HG02885 (cell line): ENCODE results near the gene ST3GAL4.
A peak's percentile ranks its signal among the peaks of the same experiment; 100 is the strongest.
"Not testable (repeated sequence)": the region's sequence is repeated elsewhere in the genome, so short reads cannot be mapped to it uniquely, and the experiment has no call there.

Experiments
- ATAC-seq: cut with Tn5 transposase; IDR thresholded peaks from one replicate; pipeline ENCODE4 v1.9.1; 2021; ENCODE audit warnings: mild to moderate bottlenecking; ENCODE audit not compliant: unreplicated experiment, poor library complexity

Gene ST3GAL4

DNA sequence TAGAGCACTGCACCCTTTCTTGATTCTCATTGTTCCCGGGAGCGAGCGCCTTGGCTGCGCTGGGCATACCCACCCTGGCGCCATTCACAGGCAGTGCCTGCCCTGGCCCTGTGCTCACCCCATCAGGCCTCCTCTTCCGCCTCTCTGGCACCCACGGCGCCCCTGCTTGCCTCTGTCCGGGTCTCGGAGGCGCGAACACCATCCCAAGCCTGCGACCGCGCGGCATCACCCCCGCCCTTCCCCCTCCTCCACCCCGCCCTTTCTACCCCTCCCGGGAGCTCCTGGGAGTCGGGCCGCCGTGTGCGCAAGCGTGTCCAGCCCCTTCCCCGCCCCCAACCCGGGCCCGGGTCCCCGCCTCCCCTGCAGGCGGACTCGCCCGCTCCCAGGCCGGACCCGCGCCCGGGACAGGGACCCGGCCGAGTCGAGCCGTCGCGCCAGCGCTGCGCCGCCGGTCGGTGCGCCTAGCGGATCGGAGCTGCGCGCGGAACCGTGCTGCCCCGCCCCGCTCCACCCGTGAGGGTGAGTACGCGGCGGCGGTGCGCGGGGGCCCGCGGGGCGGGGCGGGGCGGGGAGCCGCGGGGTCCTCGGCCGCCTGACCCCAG is at the start of gene ST3GAL4:
Gene ST3GAL4, plus strand, starts transcription at position 363 of the 602 bp plus-strand sequence. CDS start 50,470 bp downstream, outside the sequence.
- ATAC-seq = peak; percentile 59

GRCh38 chr11:126305699-126306098 is 49.8 kb upstream of the ST3GAL4 start:
- peak; percentile 46 for ATAC-seq

- no peak for ATAC-seq
Measured at GRCh38 chr11:126307706-126308105, 47.8 kb upstream of the ST3GAL4 start.

GRCh38 chr11:126308271-126308671 is 47.2 kb upstream of the ST3GAL4 start:
- ATAC-seq = no peak

DNA sequence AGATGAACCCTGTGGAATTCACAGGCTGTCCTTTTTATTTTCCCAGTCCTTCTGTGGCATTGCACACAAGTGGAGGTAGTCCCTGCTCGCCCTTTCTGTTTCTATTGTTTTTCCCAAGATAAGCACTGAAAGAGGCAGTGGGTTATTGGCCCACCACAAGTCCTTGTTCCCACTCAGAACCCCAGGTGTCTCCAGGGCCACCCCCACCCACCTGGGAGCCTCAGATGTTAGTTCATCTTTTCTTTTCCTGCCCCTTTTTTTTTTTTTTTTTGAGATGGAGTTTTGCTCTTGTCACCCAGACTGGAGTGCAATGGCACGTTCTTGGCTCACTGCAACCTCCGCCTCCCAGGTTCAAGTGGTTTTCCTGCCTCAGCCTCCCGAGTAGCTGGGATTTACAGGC is 46.7 kb upstream of the ST3GAL4 start:
- not testable (repeated sequence) for ATAC-seq

DNA sequence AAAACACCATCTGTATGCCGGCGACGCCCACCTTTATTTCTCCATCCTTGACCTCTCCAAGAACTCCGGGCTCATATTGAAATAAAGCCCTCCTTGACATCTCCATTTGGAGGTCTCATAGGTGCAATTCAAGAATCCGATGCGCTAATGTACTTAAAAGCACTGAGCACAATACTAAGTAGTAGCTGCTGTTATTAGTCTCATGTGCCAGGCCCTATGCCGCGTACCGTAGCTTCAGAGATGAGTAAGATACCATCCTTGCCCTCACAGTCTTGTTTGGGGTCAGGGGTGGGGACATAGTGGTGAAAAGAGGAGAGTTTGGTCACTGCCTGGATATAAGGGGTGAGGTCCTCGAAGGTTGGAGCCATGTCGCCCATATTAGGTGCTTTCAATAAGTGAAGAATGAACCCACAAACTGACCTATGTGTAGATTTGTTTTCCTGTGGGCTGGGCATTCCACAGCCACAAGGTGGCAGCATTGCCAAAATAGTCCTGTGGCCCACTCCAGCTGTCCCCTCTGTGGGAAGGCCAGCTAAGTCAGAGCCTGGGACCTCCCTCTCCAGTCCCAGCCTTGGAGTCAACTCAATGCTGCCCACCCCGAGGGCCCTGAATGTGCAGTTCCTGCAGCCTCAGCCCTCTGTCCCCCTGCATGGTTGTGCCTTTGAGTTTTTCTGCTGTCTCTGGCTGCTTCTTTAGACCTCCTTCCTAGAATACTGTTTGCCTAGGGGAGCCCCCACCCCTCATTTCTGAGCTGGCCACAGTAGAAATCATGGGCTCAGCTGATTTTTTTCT is 45.1 kb upstream of the ST3GAL4 start:
- ATAC-seq = peak; percentile 35

DNA sequence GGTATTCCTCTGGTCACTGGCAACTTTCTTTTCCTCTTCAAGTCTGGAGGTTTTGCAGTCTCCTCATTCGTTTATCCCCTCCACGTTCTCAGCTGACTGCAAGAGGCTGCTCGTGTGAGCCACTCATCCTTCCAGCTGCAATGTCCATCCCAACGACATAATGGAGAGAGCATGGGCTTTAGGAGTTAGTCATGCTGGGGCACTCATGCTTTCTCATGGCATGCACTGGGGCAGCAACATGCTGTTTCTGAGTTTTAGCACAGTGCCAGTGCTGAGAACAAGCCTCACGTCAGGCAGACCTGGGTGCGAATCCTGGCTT is 44.5 kb upstream of the ST3GAL4 start:
- ATAC-seq = no peak

- ATAC-seq = peak; percentile 78
Measured at GRCh38 chr11:126311401-126312291, 43.8 kb upstream of the ST3GAL4 start.

GRCh38 chr11:126312961-126313360 is 42.5 kb upstream of the ST3GAL4 start:
- no peak for ATAC-seq

DNA sequence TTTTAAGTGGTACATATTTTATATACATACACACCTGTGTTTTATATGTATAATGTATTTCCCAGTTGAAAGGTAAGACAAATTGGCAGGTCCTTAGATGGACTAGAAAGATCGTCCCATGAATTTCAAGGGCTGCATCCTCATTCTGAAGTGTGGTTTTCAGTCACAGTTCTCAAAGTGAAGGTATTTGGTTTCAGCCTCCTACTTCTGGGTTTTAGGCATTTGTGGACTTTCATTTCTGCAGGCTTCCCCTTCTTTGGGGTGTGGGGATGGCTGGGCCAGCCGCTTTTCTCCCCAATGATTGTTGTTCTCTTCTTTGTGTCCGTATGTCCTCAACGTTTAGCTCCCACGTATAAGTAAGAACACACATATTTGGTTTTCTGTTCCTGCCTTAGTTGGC is 41.7 kb upstream of the ST3GAL4 start:
- no peak for ATAC-seq

DNA sequence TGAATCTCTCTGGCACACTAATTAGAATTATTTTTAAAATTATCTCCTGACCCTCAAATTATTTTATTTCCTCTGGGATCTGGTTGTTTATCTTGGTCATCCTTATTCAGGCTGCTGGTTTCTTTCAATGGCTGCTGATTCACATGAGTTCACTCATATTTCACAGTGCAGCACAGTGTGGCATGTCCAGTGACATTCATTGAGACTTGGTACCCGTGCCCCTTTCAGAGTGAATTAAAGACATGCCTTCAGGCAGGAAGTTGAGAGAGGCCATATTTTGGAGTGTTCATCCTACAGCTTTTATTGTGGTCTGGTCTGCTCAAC is 38.1 kb upstream of the ST3GAL4 start:
- ATAC-seq = no peak

DNA sequence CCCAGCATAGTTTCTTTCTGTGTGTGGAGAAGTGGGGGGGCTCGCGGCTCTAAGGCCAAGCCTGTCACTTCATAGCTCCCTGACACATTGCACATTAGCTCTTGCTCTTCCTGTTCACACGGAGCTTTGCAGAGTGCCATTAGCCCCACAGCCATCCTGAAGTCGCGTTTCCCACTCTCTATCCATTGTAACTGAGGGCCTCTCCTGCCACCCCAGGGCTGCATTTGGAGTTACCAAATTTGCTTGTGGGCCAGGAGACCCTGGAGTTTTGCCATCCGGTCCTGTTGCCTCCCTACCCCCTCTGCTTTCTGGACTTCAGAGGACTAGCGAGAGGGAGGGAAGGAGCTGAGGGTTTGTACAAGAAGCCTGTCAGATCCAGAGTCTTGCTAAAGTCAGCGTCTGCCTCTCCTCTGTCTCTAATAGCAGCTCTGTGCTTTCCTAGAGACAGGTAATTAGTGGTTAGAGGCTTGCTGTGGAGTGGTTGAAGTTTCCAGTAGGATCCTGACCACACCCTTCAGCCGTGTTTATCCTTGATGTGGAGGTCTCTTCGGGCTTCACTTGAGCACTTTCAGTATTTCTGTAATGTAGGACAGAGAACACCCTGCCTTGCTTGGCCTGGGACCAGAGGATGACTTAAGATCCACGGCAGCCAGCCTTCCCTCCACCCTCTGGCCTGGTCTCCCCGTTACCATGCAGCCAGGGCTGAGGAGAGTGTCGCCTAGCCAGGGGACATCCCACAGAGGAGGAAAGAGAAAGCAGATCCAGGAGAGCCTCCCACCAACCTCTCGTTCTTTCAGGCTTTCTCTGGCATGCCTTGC is 37.5 kb upstream of the ST3GAL4 start:
- no peak for ATAC-seq

DNA sequence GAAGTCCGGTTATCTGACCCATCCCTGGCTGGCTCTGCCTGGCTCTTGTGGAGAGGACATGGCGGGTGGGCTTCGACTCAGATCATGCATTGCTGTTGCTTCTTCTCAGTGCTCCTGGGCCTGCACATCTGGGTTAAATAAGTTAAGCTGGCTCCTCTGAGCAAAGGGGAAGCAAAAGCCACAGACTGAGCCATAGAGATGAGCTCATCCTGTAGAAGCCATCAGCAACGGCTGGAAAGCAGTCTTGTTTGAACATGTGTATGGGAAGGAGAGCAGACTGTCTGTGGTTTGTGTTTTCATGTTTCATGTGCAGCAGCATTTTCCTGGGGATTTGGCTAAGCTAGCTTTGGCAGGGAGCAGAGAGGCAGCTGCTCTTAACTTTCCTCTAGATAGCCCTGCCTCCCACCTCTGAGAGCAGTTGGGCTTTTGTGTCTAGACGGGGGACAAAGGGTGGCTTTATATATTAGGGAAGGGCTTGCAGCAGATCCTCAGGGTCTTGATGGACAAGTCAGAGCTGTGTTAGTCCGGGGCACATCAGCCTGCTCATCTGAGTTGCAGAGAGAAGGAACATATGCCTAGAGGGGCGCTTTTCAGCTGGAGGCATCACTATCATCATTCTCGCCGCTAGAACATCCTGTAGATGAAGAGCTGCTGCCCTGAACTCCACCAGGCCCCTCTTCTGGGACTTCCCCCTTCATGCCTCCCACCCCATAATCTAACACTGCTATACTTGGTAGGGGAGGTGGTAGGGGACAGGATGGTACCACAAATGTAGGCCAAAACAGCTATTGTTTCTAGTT is 36.7 kb upstream of the ST3GAL4 start:
- ATAC-seq = peak; percentile 84

- no peak for ATAC-seq
Measured at GRCh38 chr11:126319374-126319740, 36.1 kb upstream of the ST3GAL4 start.

GRCh38 chr11:126322996-126323395 is 32.5 kb upstream of the ST3GAL4 start:
- no peak for ATAC-seq

DNA sequence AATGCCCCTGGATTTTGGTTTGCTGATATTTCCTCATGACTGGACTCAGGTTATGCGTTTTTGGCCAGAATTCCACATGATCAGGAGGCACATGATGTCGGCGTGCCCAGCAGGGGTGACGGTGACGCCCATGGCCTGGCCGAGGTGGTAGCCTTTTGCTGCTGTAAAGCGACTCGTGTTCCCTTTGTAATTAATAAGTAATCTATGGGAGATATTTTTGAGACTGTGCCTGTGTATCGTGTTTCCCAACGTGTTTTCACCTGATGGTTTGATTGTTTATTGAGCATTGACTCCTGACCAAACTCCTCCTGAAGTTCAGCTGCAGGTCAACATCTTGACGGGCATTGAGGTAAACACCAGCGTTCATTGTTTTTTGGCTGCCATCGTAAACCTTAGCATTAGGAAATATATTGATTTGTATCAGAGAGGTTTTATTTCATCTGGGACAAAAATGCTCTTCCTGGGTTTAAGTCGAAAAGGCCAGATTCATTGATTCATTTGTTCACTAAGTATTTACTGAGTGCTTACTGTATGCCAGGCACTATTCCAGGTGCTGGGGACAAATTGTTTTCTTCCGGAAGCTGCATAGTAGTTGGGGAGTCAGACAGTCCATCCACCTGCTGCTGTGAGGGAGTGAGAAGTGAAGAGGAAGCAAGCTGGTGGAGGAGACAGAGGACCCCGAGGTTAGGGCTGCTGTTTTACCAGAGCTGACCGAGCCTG is 28.0 kb upstream of the ST3GAL4 start:
- no peak for ATAC-seq

- no peak for ATAC-seq
Measured at GRCh38 chr11:126328001-126328390, 27.5 kb upstream of the ST3GAL4 start.

DNA sequence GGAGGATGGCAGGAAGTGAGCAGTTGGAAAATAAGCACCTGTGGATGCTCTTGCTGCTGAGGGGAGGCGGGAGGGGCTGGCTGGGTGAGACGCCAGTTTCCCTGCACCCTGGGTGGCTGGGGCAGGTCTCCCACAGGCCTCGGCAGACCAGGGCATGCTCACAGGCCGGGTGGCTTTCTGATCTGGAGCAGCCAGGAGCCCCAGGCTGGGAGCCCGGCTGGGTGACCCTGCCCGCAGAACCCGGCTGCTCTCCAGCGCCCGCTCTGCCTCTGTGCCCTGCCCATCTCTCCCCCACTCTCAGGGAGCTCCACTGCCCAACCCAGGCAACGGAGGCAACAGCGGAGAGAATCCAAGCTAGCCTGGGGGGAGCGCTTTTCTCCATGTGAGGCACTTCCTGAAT is 27.0 kb upstream of the ST3GAL4 start:
- ATAC-seq = no peak
